ENCODE results near the gene EIF3I. TPM values are rescaled to one million over a fixed set of nuclear protein-coding genes. Genes with fewer than 3 reads are reported as not detected.

EIF3I gene
- total RNA-seq, 1 donor from 2014 or later: 160 TPM

DNA sequence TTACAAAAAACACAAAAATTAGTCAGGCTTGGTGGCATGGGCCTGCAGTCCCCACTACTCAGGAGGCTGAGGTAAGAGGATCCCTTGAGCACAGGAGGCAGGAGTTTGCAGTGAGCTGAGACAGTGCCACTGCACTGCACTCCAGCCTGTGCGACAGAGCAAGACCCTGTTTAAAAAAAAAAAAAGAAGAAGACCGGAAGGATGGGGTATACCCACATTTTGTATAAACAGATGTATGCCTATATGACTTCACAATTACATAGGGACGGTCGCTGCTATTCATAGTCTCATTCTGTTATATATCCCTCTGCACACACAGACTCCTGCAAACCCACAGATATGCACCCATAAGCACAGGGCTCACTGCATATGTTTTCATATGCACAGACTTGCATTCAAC lies 41.5 kb downstream of the EIF3I start:
- no peak for DNase-seq (ENCODE audit: low spot score)

DNA sequence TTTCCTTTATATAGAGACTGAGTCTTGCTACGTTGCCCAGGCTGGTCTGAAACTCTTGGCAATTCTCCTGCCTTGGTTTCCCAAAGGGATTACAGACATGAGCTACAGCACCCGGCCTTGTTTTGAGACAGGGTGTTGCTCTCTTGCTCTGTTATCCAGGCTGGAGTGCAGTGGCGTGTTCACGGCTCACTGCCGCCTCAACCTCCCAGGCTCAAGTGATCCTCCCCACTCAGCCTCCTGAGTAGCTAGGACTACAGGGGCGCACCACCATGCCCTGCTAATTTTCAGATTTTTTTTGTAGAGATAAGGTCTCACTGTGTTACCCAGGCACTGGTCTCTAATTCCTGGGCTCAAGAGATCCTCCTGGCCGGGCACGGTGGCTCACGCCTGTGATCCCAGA lies 43.6 kb downstream of the EIF3I start:
- DNase-seq (ENCODE audit: low spot score): no peak

DNA sequence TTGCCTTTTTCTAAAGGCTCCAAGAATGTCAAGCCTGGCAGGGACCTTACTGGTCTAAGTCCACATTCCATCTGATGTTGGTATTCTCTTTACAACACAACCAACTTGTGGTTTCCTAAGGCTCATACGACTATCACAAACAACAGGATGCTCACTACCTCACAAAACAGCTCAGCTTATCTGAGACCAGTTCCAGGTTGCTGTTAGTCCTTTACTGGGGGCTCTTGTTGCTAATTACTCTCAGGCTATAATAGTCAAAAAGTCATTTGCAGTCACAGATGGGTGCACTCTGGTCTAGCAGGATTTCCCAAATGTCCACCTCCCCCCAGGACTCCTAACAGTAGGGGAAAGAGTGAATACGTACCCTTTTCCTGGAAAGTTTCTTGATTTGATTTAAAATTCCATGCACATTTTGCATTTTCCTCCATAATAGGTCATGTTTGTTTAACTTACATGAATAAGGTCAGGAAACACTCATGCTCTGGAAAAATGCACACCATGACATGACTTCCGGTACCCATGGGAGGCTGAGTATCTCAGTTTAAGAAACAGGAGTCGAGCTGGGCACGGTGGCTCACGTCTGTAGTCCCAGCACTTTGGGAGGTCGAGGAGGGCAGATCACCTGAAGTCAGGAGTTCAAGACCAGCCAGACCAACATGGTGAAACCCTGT lies 44.8 kb downstream of the EIF3I start:
- no peak for DNase-seq (ENCODE audit: low spot score)

DNA sequence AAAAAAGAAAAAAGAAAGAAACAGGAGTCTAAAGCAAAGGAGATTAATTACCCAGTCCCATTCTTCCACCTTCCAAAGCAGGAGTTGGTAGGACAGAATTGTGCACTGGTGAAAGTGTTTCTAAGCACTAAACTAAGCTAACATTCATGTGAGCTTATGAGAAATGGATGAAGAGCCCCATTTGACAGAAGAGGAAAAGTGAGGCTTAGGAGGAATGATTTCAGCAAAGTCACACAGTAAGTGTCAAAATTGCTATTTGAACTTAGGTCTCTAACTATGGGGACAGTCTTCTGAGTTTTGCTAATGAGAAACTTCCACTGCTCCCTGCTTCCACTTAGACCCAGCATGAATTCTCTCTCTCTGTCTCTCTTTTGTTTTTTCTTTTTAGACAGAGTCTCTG lies 47.5 kb downstream of the EIF3I start:
- no peak for DNase-seq (ENCODE audit: low spot score)

DNA sequence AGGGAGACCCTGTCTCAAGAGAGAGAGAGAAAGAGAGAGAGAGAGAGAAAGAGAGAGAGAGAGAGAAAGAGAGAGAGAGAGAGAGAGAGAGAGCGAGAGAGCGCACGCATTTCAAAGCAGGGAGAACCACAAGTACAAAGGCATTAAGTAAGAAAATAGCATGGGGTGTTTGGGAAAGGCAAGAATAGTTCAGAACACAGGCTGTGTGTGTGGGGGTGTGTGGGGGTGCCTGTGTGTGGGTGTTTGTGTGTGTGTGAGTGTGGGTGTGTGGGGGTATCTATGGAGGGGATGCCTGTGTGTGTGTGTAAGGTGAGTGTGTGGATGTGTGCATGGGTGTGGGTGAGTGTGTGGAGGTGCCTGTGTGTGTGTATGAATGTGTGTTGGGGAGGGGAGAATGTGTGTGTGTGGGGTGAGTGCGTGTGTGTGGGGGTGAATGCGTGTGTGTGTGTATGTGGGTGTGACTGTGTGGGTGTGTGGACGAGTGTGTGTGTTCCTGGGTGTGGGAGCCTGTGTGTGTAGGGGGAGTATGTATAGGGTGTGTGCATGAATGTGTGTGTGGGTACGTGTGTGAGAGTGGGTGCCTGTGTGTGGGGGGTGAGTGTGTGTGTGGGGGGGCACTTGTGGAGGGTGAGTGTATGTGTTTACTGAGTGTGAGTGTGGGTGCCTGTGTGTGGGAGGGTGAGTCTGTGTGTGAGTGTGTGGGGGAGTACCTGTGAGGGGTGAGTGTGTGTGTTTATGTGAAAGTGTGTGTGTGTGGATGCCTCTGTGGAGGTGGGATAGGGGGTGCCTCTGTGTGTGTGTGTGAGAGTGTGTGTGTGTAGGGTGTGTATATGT lies 50.6 kb downstream of the EIF3I start:
- DNase-seq (ENCODE audit: low spot score): no peak

DNA sequence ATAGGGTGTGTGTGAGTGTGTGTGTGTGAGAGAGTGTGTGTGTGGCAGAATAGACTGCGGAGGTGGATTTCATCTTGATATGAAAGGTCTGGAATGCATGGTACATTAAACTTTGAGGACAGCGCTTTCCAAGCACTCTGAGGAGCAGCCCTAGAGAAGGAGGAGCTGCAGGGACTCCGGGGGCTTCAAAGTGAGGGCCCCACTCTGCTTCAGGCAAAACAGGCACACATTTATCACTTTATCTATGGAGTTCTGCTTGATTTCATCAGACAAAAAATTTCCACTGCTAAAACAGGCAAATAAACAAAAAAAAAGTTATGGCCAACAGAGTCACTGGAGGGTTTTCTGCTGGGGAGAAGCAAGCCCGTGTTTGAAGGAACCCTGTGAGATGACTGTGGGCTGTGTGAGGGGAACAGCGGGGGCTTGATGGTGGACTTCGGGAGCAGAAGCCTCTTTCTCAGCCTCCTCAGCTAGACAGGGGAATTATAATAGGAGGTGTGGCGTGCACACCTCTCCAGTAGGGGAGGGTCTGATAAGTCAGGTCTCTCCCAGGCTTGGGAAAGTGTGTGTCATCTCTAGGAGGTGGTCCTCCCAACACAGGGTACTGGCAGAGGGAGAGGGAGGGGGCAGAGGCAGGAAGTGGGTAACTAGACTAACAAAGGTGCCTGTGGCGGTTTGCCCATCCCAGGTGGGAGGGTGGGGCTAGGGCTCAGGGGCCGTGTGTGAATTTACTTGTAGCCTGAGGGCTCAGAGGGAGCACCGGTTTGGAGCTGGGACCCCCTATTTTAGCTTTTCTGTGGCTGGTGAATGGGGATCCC lies 51.4 kb downstream of the EIF3I start:
- no peak for DNase-seq (ENCODE audit: low spot score)

DNA sequence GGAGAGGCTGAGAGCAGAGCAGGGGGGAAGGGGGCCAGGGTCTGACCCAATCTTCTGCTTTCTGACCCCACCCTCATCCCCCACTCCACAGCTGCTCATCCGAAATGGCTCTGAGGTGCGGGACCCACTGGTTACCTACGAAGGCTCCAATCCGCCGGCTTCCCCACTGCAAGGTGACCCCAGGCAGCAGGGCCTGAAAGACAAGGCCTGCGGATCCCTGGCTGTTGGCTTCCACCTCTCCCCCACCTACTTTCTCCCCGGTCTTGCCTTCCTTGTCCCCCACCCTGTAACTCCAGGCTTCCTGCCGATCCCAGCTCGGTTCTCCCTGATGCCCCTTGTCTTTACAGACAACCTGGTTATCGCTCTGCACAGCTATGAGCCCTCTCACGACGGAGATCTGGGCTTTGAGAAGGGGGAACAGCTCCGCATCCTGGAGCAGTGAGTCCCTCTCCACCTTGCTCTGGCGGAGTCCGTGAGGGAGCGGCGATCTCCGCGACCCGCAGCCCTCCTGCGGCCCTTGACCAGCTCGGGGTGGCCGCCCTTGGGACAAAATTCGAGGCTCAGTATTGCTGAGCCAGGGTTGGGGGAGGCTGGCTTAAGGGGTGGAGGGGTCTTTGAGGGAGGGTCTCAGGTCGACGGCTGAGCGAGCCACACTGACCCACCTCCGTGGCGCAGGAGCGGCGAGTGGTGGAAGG lies 52.6 kb downstream of the EIF3I start:
- DNase-seq (ENCODE audit: low spot score): no peak

DNA sequence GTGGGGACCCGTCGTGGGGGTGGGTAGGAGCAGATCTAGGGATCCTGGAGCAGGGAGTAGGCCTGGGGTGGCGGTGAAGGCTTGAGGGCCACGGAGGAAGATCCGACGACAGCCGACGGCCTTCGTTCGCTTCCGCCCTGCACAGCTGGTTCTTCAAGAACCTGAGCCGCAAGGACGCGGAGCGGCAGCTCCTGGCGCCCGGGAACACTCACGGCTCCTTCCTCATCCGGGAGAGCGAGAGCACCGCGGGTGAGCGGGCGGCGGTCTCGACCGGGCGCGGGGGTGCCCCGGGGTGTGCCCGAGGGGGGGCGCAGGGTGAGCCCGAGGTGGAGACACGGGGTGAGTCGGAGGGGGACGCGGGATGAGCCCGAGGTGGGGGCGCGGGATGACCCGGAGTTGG lies 53.2 kb downstream of the EIF3I start:
- no peak for DNase-seq (ENCODE audit: low spot score)

DNA sequence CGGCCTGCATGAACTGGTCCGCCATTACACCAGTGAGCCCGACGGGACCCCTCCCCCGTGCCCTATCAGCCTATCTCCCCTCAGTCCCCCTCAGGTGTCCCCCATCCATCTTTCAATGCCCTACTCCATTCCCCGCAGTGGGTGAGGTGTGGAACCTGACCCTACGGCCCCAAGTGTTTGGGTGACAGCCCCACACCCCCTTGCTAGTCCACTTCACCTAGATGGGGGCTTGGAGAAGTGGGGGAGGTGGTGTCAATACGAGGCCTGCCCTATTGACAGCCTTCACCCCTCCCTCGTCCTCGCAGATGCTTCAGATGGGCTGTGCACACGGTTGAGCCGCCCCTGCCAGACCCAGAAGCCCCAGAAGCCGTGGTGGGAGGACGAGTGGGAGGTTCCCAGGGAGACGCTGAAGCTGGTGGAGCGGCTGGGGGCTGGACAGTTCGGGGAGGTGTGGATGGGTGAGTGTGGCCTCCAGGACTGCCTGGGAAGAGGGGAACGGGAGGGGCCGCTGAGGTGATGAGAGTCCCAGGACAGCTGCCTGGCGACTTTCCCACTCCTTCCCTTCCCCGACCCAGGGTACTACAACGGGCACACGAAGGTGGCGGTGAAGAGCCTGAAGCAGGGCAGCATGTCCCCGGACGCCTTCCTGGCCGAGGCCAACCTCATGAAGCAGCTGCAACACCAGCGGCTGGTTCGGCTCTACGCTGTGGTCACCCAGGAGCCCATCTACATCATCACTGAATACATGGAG lies 54.0 kb downstream of the EIF3I start:
- DNase-seq (ENCODE audit: low spot score): no peak

Other genes starting within 250 kb of the EIF3I start
- gene KHDRBS1, start 208.5 kb upstream of the EIF3I start, total RNA-seq: 80.1 TPM
- 15.6 TPM for gene TMEM39B, start 149.5 kb upstream of the EIF3I start, total RNA-seq
- 73.7 TPM for gene KPNA6, start 114.4 kb upstream of the EIF3I start, total RNA-seq
- 54.5 TPM for gene TXLNA, start 42.7 kb upstream of the EIF3I start, total RNA-seq
- gene CCDC28B, start 21.8 kb upstream of the EIF3I start, total RNA-seq: 3.5 TPM
- gene IQCC, start 16.7 kb upstream of the EIF3I start, total RNA-seq: 0.67 TPM
- not detected for gene DCDC2B, start 13.3 kb upstream of the EIF3I start, total RNA-seq
- 18.4 TPM for gene TMEM234, start 54 bp upstream of the EIF3I start, total RNA-seq
- gene FAM167B, start 24.8 kb downstream of the EIF3I start, total RNA-seq: 7.5 TPM
- gene LCK, start 28.9 kb downstream of the EIF3I start, total RNA-seq: 1.8 TPM
- gene HDAC1, start 69.7 kb downstream of the EIF3I start, total RNA-seq: 32.3 TPM
- gene MARCKSL1, start 113.8 kb downstream of the EIF3I start, total RNA-seq: 51.8 TPM
- 6.2 TPM for gene FAM229A, start 140.1 kb downstream of the EIF3I start, total RNA-seq
- 1.2 TPM for gene TSSK3, start 140.1 kb downstream of the EIF3I start, total RNA-seq
- 63.2 TPM for gene BSDC1, start 172.0 kb downstream of the EIF3I start, total RNA-seq
- gene ZBTB8B, start 242.7 kb downstream of the EIF3I start, total RNA-seq: not detected

All from mesenteric fat pad (tissue), 1 donor.